Measurements from ENCODE around the gene CDT1. TPM values are rescaled to one million over a fixed set of nuclear protein-coding genes. Genes with fewer than 3 reads are reported as not detected.

Gene CDT1
- polyA plus RNA-seq, 1 experiment = 2.4 TPM

GRCh38 chr16:88792078-88792550 is 11.5 kb upstream of the CDT1 start:
- Histone ChIP-seq H3K36me3 (ENCODE audit: control insufficient read depth, insufficient read depth, low read length) (no peaks in the 10 kb centered on the region), H3K4me3 (ENCODE audit: low read depth, low read length) (no peak overlapping the region), H3K27me3 (ENCODE audit: control insufficient read depth, insufficient read depth, low read length) (no peaks in the 10 kb centered on the region)
- POLR2A ChIA-PET = no interaction called here
- DNase-seq (ENCODE audit: low read depth) = no peak
- TF ChIP-seq, protein P1, sequence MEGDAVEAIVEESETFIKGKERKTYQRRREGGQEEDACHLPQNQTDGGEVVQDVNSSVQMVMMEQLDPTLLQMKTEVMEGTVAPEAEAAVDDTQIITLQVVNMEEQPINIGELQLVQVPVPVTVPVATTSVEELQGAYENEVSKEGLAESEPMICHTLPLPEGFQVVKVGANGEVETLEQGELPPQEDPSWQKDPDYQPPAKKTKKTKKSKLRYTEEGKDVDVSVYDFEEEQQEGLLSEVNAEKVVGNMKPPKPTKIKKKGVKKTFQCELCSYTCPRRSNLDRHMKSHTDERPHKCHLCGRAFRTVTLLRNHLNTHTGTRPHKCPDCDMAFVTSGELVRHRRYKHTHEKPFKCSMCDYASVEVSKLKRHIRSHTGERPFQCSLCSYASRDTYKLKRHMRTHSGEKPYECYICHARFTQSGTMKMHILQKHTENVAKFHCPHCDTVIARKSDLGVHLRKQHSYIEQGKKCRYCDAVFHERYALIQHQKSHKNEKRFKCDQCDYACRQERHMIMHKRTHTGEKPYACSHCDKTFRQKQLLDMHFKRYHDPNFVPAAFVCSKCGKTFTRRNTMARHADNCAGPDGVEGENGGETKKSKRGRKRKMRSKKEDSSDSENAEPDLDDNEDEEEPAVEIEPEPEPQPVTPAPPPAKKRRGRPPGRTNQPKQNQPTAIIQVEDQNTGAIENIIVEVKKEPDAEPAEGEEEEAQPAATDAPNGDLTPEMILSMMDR (IDR thresholded peaks at IDR 0.05; ENCODE audit: insufficient read depth, low read depth, low read length) = no peak
- CTCF ChIA-PET = no interaction called here

DNA sequence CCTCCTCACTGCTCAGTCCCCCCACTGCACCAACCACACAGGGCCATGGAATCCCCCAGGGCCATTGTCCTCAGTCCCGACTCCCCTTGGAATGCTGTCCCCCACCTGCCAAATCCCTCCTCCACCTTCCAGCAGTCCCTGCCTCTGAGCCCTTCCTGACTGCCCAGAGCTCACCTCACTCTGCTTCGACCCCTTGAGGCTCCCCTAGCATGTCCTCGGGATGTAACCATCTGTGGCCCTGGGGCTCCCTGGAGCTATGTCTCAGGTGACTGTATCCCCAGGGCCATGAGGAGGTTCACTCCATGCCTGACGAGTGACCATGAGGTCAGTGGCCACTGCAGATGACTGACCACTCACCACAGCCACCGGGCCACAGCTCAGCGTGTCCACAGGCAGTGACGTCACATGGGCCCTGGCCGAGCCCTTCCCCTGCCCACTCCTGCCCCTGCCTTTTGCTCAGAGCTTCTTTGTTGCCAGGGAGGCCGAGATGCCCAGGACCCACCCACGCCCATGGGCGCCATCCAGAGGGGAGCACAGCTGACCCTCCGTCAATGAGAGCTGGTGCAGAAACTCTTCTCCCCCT is 10.8 kb upstream of the CDT1 start:
- Histone ChIP-seq H3K4me3 (ENCODE audit: low read depth, low read length) (no peak overlapping the region), H3K27me3 (ENCODE audit: control insufficient read depth, insufficient read depth, low read length) (no peaks in the 10 kb centered on the region), H3K36me3 (ENCODE audit: control insufficient read depth, insufficient read depth, low read length) (no peaks in the 10 kb centered on the region)
- DNase-seq (ENCODE audit: low read depth) = no peak
- TF ChIP-seq, protein P1 (IDR thresholded peaks at IDR 0.05; ENCODE audit: insufficient read depth, low read depth, low read length) = no peak
- ChIA-PET POLR2A (no interaction called here), CTCF (interaction anchor here (1.0 to 1.5 kb wide), 3 partner anchors 9 to 50 kb away, joined by 3 to 7 read pairs (median 4); partner anchors contain the start of gene CDT1)

DNA sequence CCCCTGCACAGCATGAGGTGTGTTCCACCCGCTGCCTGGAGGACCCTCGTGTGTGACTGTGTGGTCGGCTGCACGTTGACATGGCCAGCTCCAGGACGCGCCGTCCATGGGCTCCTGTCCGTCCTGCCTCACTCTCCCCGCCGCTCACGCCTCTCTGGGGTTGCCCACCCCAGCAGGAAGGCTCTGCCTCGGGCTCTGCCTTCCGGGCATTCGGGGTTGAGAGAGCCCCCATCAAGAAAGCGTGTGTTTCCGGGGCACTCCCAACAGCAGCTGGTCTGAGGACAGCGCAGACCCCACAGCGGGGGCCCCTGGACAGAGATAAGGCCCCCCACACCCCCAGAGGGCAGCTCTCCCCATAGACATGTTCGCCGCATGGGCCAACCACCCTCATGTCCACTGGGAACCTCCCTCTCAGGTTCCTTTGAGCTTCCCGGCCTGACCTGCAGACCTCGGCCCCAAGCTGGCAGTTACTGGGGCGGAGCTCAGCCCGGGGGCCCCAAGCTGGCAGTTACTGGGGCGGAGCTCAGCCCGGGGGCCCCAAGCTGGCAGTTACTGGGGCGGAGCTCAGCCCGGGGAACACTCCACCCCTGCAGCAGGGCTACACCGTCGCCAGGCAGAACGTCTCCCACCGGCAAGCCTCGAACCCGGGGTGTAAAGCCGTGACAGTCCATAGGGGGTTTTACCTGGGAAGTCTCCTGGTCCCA is 10.2 kb upstream of the CDT1 start:
- CTCF ChIA-PET = interaction anchor here (1.0 to 1.5 kb wide), 4 partner anchors 9 to 375 kb away, joined by 3 to 7 read pairs (median 4); partner anchors contain the start of gene CDT1
- H3K4me3 ChIP-seq (ENCODE audit: low read depth, low read length) = no peak overlapping the region
- TF ChIP-seq, protein P1 (IDR thresholded peaks at IDR 0.05; ENCODE audit: insufficient read depth, low read depth, low read length) = no peak
- H3K36me3 ChIP-seq (ENCODE audit: control insufficient read depth, insufficient read depth, low read length) = no peaks in the 10 kb centered on the region
- no peaks in the 10 kb centered on the region for H3K27me3 ChIP-seq (ENCODE audit: control insufficient read depth, insufficient read depth, low read length)
- POLR2A ChIA-PET = interaction anchor here (0.6 kb wide), 1 partner anchor 10 kb away, joined by 9 read pairs; no protein-coding TSS in a partner anchor
- no peak for DNase-seq (ENCODE audit: low read depth)

- Histone ChIP-seq H3K27me3 (ENCODE audit: control insufficient read depth, insufficient read depth, low read length) (no peaks in the 10 kb centered on the region), H3K4me3 (ENCODE audit: low read depth, low read length) (no peak overlapping the region), H3K36me3 (ENCODE audit: control insufficient read depth, insufficient read depth, low read length) (no peaks in the 10 kb centered on the region)
- ChIA-PET CTCF (interaction anchor here (1.8 to 3.4 kb wide), 2 partner anchors 10 to 59 kb away, joined by 8 to 19 read pairs; partner anchors contain the start of gene PIEZO1), POLR2A (interaction anchor here (0.8 kb wide), 1 partner anchor 134 kb away, joined by 3 read pairs; the partner anchor contains the start of gene MVD)
- no peak for DNase-seq (ENCODE audit: low read depth)
- TF ChIP-seq, protein P1 (IDR thresholded peaks at IDR 0.05; ENCODE audit: insufficient read depth, low read depth, low read length) = no peak
These were observed 7.3 kb upstream of the CDT1 start for GRCh38 chr16:88796278-88796677.

- Histone ChIP-seq H3K36me3 (ENCODE audit: control insufficient read depth, insufficient read depth, low read length) (no peaks in the 10 kb centered on the region), H3K4me3 (ENCODE audit: low read depth, low read length) (no peak overlapping the region), H3K27me3 (ENCODE audit: control insufficient read depth, insufficient read depth, low read length) (no peaks in the 10 kb centered on the region)
- no peak for DNase-seq (ENCODE audit: low read depth)
- ChIA-PET CTCF (interaction anchor here (4.0 kb wide), 1 partner anchor 61 kb away, joined by 19 read pairs; no protein-coding TSS in a partner anchor), POLR2A (interaction anchor here (0.6 kb wide), 1 partner anchor 12 kb away, joined by 3 read pairs; no protein-coding TSS in a partner anchor)
- TF ChIP-seq, protein P1 (IDR thresholded peaks at IDR 0.05; ENCODE audit: insufficient read depth, low read depth, low read length) = no peak
These were observed 5.5 kb upstream of the CDT1 start for GRCh38 chr16:88798073-88798472.
